HCT116 (cell line): Measurements from ENCODE around the gene STK36. TPM values are rescaled to one million over a fixed set of nuclear protein-coding genes. Genes with fewer than 3 reads are reported as not detected.

Experiments used
- ATAC-seq: fragments of 200-7000 bp; cut with Tn5 transposase; 2 replicates; pipeline ENCODE4 v1.9.1; 2020; ENCODE audit warnings: mild to moderate bottlenecking, moderate library complexity
- BruUV-seq: library from RNA; stranded (reverse); fragments of 400-500 nt; replicated peaks from 2 replicates; lab custom pipeline; 2021; lab: Mats Ljungman, UMichigan
- CTCF ChIA-PET: fragments of 300-600 bp; sonication (Branson Sonifier 250); formaldehyde crosslinking; loops from one replicate; lab custom pipeline; 2021; ENCODE audit warnings: antibody characterized with exemption; lab: Charles Lee
- POLR2A ChIA-PET: fragments of 300-600, 350-600 bp; sonication (Branson Sonifier 250); formaldehyde crosslinking; loops from one replicate; lab custom pipeline; 2021; ENCODE audit warnings: antibody characterized with exemption; lab: Charles Lee
- RAD21 ChIA-PET, 2 experiments: fragments of 300-600 bp; sonication (Branson Sonifier 250); formaldehyde crosslinking; loops; one replicate each; lab custom pipeline; 2023; ENCODE audit warnings: low total read pairs in 2 of 2; ENCODE audit not compliant: uncharacterized antibody in 2 of 2, unreplicated experiment in 2 of 2, low non-redundant PET in 1 of 2; lab: Charles Lee
- DNase-seq: peaks from one replicate; pipeline ENCODE4 v3.0.0-alpha.2; 2010; ENCODE audit warnings: low read depth, low spot score
- H2AFZ ChIP-seq: fragments of 200-600 bp; shearing (Covaris generic), sonication (generic); 2 replicates; pipeline ENCODE4 v1.6.1; 2017; ENCODE audit warnings: low read depth, mixed run types, mixed read lengths, antibody characterized with exemption, low read length; ENCODE audit not compliant: poor library complexity, severe bottlenecking
- H3K27ac ChIP-seq: 2 replicates; pipeline ENCODE4 v1.5.1; 2012; ENCODE audit warnings: low read depth, low read length
- H3K27me3 ChIP-seq: fragments of 200-600 bp; sonication (generic); 2 replicates; pipeline ENCODE4 v1.6.1; 2016; ENCODE audit warnings: mixed run types, low read length, mixed read lengths; ENCODE audit not compliant: insufficient read depth
- H3K36me3 ChIP-seq, 2 experiments: fragments of 200-500 bp in 1 of 2; fragments of 200-600 bp in 1 of 2; sonication (Bioruptor generic) in 1 of 2; sonication (generic) in 1 of 2; 2 replicates each; pipeline versions ENCODE4 v1.5.1 to v1.6.1; 2014 to 2016; ENCODE audit warnings: low read length in 2 of 2, inconsistent platforms in 1 of 2, mixed read lengths in 1 of 2, mixed run types in 1 of 2; ENCODE audit not compliant: insufficient read depth in 2 of 2, control insufficient read depth in 1 of 2
- H3K4me1 ChIP-seq, 2 experiments: fragments of 200-600 bp in 1 of 2; sonication (generic) in 1 of 2; 2 replicates each; pipeline versions ENCODE4 v1.5.1 to v1.6.1; 2012 to 2017; ENCODE audit warnings: low read length in 2 of 2, inconsistent platforms in 1 of 2, mild to moderate bottlenecking in 1 of 2, mixed read lengths in 1 of 2, mixed run types in 1 of 2, moderate library complexity in 1 of 2; ENCODE audit not compliant: insufficient read depth in 2 of 2, control insufficient read depth in 1 of 2
- H3K4me2 ChIP-seq: fragments of 200-600 bp; sonication (generic); 2 replicates; pipeline ENCODE4 v1.6.1; 2017; ENCODE audit warnings: mixed run types, low read length, mixed read lengths
- H3K4me3 ChIP-seq, 2 experiments: fragments of 200-600 bp in 1 of 2; sonication (generic) in 1 of 2; replicated peaks in 1 of 2; 2 replicates each; pipeline ENCODE4 v1.5.1; 2011 to 2016; ENCODE audit warnings: low read length in 2 of 2, control low read depth in 1 of 2, low read depth in 1 of 2, mild to moderate bottlenecking in 1 of 2, mixed read lengths in 1 of 2, mixed run types in 1 of 2
- H3K79me2 ChIP-seq: fragments of 200-600 bp; sonication (generic); 2 replicates; pipeline ENCODE4 v1.6.1; 2017; ENCODE audit warnings: mild to moderate bottlenecking, mixed run types, low read length, moderate library complexity, mixed read lengths; ENCODE audit not compliant: insufficient read depth
- H3K9ac ChIP-seq: fragments of 200-600 bp; sonication (generic); 2 replicates; pipeline ENCODE4 v1.6.1; 2016; ENCODE audit warnings: low read length, mixed read lengths
- H3K9me2 ChIP-seq: fragments of 200-600 bp; sonication (generic), shearing (Covaris generic); 2 replicates; pipeline ENCODE4 v1.6.1; 2017; ENCODE audit warnings: mixed run types, mild to moderate bottlenecking, moderate library complexity; ENCODE audit not compliant: insufficient read depth
- H3K9me3 ChIP-seq, 2 experiments: fragments of 200-500 bp in 1 of 2; fragments of 200-600 bp in 1 of 2; sonication (Bioruptor generic) in 1 of 2; sonication (generic) in 1 of 2; 2 replicates each; pipeline ENCODE4 v1.6.1; 2014 to 2017; ENCODE audit warnings: low read length in 2 of 2, mixed read lengths in 2 of 2, inconsistent platforms in 1 of 2, low read depth in 1 of 2, mild to moderate bottlenecking in 1 of 2, mixed run types in 1 of 2, moderate library complexity in 1 of 2; ENCODE audit not compliant: control insufficient read depth in 1 of 2, insufficient read depth in 1 of 2
- H4K20me1 ChIP-seq: fragments of 200-600 bp; sonication (generic), shearing (Covaris generic); 2 replicates; pipeline ENCODE4 v1.6.1; 2017; ENCODE audit warnings: mixed run types, mild to moderate bottlenecking, moderate library complexity; ENCODE audit not compliant: insufficient read depth
- ATF3 ChIP-seq: IDR thresholded peaks from 2 replicates; pipeline ENCODE4 v1.6.1; 2012
- CEBPB ChIP-seq: IDR thresholded peaks from 2 replicates; pipeline ENCODE4 v1.6.1; 2012; ENCODE audit warnings: low read depth
- CTCF ChIP-seq, 3 experiments: fragments of 200-600 bp in 1 of 3; sonication (generic) in 1 of 3; IDR thresholded peaks in 2 of 3; conservative IDR thresholded peaks in 1 of 3; 2 replicates each; pipeline ENCODE4 v1.5.1; 2012 to 2017; ENCODE audit warnings: low read depth in 2 of 3, low read length in 2 of 3, antibody characterized with exemption in 1 of 3, borderline replicate concordance in 1 of 3, control low read depth in 1 of 3, mild to moderate bottlenecking in 1 of 3, mixed read lengths in 1 of 3, mixed run types in 1 of 3, moderate library complexity in 1 of 3; ENCODE audit not compliant: insufficient read depth in 1 of 3
- ELF1 ChIP-seq: IDR thresholded peaks from 2 replicates; pipeline ENCODE4 v1.6.1; 2012; ENCODE audit warnings: low read depth, borderline replicate concordance
- EZH2 ChIP-seq: fragments of 200-600 bp; sonication (generic); IDR thresholded peaks from 2 replicates; pipeline ENCODE4 v1.6.1; 2017; ENCODE audit warnings: antibody characterized with exemption, mixed run types
- EZH2phosphoT487 ChIP-seq: fragments of 200-600 bp; IDR thresholded peaks from 2 replicates; pipeline ENCODE4 v1.6.1; 2018; ENCODE audit warnings: antibody characterized with exemption, borderline replicate concordance
- FOSL1 ChIP-seq: IDR thresholded peaks from 2 replicates; pipeline ENCODE4 v1.6.1; 2012; ENCODE audit warnings: low read depth
- MAX ChIP-seq: IDR thresholded peaks from 2 replicates; pipeline ENCODE4 v1.6.1; 2012
- POLR2AphosphoS5 ChIP-seq: IDR thresholded peaks from 2 replicates; pipeline ENCODE4 v1.6.1; 2011; ENCODE audit warnings: mild to moderate bottlenecking, low read depth, low read length, moderate library complexity
- SIN3A ChIP-seq: IDR thresholded peaks from 2 replicates; pipeline ENCODE4 v1.6.1; 2012; ENCODE audit warnings: low read depth
- SP1 ChIP-seq: IDR thresholded peaks from 2 replicates; pipeline ENCODE4 v1.6.1; 2012; ENCODE audit warnings: low read depth
- SRF ChIP-seq: IDR thresholded peaks from 2 replicates; pipeline ENCODE4 v1.6.1; 2012; ENCODE audit warnings: low read depth
- TCF7L2 ChIP-seq: IDR thresholded peaks from 2 replicates; pipeline ENCODE4 v1.7.0; 2011; ENCODE audit warnings: borderline replicate concordance, inconsistent platforms; ENCODE audit not compliant: insufficient read depth, insufficient read length; ENCODE audit errors: extremely low read depth
- YY1 ChIP-seq: IDR thresholded peaks from 2 replicates; pipeline ENCODE4 v1.6.1; 2011; ENCODE audit warnings: low read length, low read depth, moderate library complexity, mild to moderate bottlenecking; ENCODE audit not compliant: insufficient replicate concordance; ENCODE audit errors: extremely low read depth
- ZBTB33 ChIP-seq: IDR thresholded peaks from 2 replicates; pipeline ENCODE4 v1.6.1; 2011; ENCODE audit warnings: mild to moderate bottlenecking, low read length, moderate library complexity; ENCODE audit not compliant: insufficient replicate concordance; ENCODE audit errors: extremely low read depth
- ZNF274 ChIP-seq: fragments of 200-500 bp; sonication (Bioruptor generic); IDR thresholded peaks from 2 replicates; pipeline ENCODE4 v1.6.1; 2014; ENCODE audit warnings: mild to moderate bottlenecking, low read depth, low read length, inconsistent platforms
- intact Hi-C: fragments of 100-400 bp; cut with micrococcal nuclease; formaldehyde crosslinking; loops from 2 replicates; pipeline ENCODE4 v1.10.0; 2022
- total RNA-seq: library from RNA; stranded (reverse); gene quantifications from one replicate; pipeline ENCODE4 v1.2.1, GENCODE V29; 2021; ENCODE audit not compliant: unreplicated experiment

STK36 gene
- total RNA-seq, 1 experiment from 2014 or later = 45.5 TPM

- POLR2A ChIA-PET = no interaction called here
- H2AFZ ChIP-seq = no peak overlapping the region
- RAD21 ChIA-PET = no interaction called here
- no peak overlapping the region for H3K27ac ChIP-seq
- H3K9ac ChIP-seq = no peak overlapping the region
- H3K9me3 ChIP-seq = no peaks in the 10 kb centered on the region
- H3K4me1 ChIP-seq = peaks cover 0 to 9% of the 10 kb centered on the region in 2 experiments; a peak in 1 of 4 replicates
- DNase-seq (no peak), ATAC-seq (no peak)
- no peak overlapping the region for H3K4me3 ChIP-seq
- intact Hi-C loops = no loop called here
- H3K9me2 ChIP-seq = no peaks in the 10 kb centered on the region
- H3K36me3 ChIP-seq = peaks cover 35 to 45% of the 10 kb centered on the region in 2 experiments; a peak in 3 of 4 replicates
- H4K20me1 ChIP-seq = no peaks in the 10 kb centered on the region
- H3K4me2 ChIP-seq = no peak overlapping the region
- BruUV-seq = no TSS peak
- CTCF ChIA-PET = no interaction called here
- TF ChIP-seq SIN3A = no peak
- TF ChIP-seq FOSL1 = no peak
- no peak for TF ChIP-seq CTCF (IDR thresholded peaks at IDR 0.05 in 2 of 3, conservative IDR thresholded peaks at IDR 0.05 in 1 of 3; ENCODE audit: borderline replicate concordance in 1 of 3, insufficient read depth in 1 of 3, low read depth in 2 of 3, low read length in 2 of 3)
- TF ChIP-seq SRF = no peak
- TF ChIP-seq ELF1 = no peak
- no peak for TF ChIP-seq ZNF274
- TF ChIP-seq POLR2AphosphoS5 = no peak
- TF ChIP-seq YY1 = no peak
- TF ChIP-seq MAX = no peak
- TF ChIP-seq ATF3 = no peak
- TF ChIP-seq EZH2 = no peak
- TF ChIP-seq TCF7L2 = no peak
- TF ChIP-seq SP1 = no peak
- TF ChIP-seq EZH2phosphoT487 = no peak
- no peak for TF ChIP-seq ZBTB33
- TF ChIP-seq CEBPB = no peak
- H3K79me2 ChIP-seq = peaks cover 15% of the 10 kb centered on the region
- no peaks in the 10 kb centered on the region for H3K27me3 ChIP-seq
These were observed 71.2 kb downstream of the STK36 start for GRCh38 chr2:218743068-218743467.
